ENCODE data around the gene TMEM178A.

TMEM178A gene

GRCh38 chr2:39703181-39703872 is 37.6 kb downstream of the TMEM178A start:
- Histone ChIP-seq H3K4me3 (ENCODE audit: low read length) (no peak overlapping the region), H3K4me2 (ENCODE audit: low read length) (no peak overlapping the region), H3K27me3 (ENCODE audit: control insufficient read depth, insufficient read depth, low read length) (peaks cover 9% of the 10 kb centered on the region), H3K36me3 (ENCODE audit: insufficient read depth, low read length) (no peaks in the 10 kb centered on the region), H3K9ac (ENCODE audit: low read depth, low read length) (no peak overlapping the region), H3K9me3 (replicated peaks; ENCODE audit: low read length) (peaks cover 3% of the 10 kb centered on the region), H3K4me1 (ENCODE audit: control insufficient read depth, insufficient read depth, low read length) (no peaks in the 10 kb centered on the region)

- Histone ChIP-seq H3K36me3 (ENCODE audit: insufficient read depth, low read length) (no peaks in the 10 kb centered on the region), H3K4me2 (ENCODE audit: low read length) (no peak overlapping the region), H3K27me3 (ENCODE audit: control insufficient read depth, insufficient read depth, low read length) (peaks cover 9% of the 10 kb centered on the region), H3K9ac (ENCODE audit: low read depth, low read length) (no peak overlapping the region), H3K4me3 (ENCODE audit: low read length) (no peak overlapping the region), H3K9me3 (replicated peaks; ENCODE audit: low read length) (peaks cover 3% of the 10 kb centered on the region), H3K4me1 (ENCODE audit: control insufficient read depth, insufficient read depth, low read length) (no peaks in the 10 kb centered on the region)
Observed at GRCh38 chr2:39704540-39704939, 38.8 kb downstream of the TMEM178A start.

GRCh38 chr2:39705638-39706037 is 39.9 kb downstream of the TMEM178A start:
- no peak overlapping the region for H3K4me3 ChIP-seq (ENCODE audit: low read length)
- no peaks in the 10 kb centered on the region for H3K4me1 ChIP-seq (ENCODE audit: control insufficient read depth, insufficient read depth, low read length)
- peaks cover 3% of the 10 kb centered on the region for H3K9me3 ChIP-seq (replicated peaks; ENCODE audit: low read length)
- H3K36me3 ChIP-seq (ENCODE audit: insufficient read depth, low read length), result no peaks in the 10 kb centered on the region
- no peak overlapping the region for H3K9ac ChIP-seq (ENCODE audit: low read depth, low read length)
- H3K4me2 ChIP-seq (ENCODE audit: low read length), result no peak overlapping the region
- H3K27me3 ChIP-seq (ENCODE audit: control insufficient read depth, insufficient read depth, low read length), result peaks cover 9% of the 10 kb centered on the region

GRCh38 chr2:39706312-39706711 is 40.6 kb downstream of the TMEM178A start:
- Histone ChIP-seq H3K9me3 (replicated peaks; ENCODE audit: low read length) (peaks cover 3% of the 10 kb centered on the region), H3K4me3 (ENCODE audit: low read length) (no peak overlapping the region), H3K4me2 (ENCODE audit: low read length) (no peak overlapping the region), H3K27me3 (ENCODE audit: control insufficient read depth, insufficient read depth, low read length) (peaks cover 9% of the 10 kb centered on the region), H3K9ac (ENCODE audit: low read depth, low read length) (no peak overlapping the region), H3K4me1 (ENCODE audit: control insufficient read depth, insufficient read depth, low read length) (no peaks in the 10 kb centered on the region), H3K36me3 (ENCODE audit: insufficient read depth, low read length) (no peaks in the 10 kb centered on the region)

- no peaks in the 10 kb centered on the region for H3K36me3 ChIP-seq (ENCODE audit: insufficient read depth, low read length)
- no peak overlapping the region for H3K4me3 ChIP-seq (ENCODE audit: low read length)
- H3K27me3 ChIP-seq (ENCODE audit: control insufficient read depth, insufficient read depth, low read length), result peaks cover 9% of the 10 kb centered on the region
- no peaks in the 10 kb centered on the region for H3K4me1 ChIP-seq (ENCODE audit: control insufficient read depth, insufficient read depth, low read length)
- no peak overlapping the region for H3K9ac ChIP-seq (ENCODE audit: low read depth, low read length)
- H3K9me3 ChIP-seq (replicated peaks; ENCODE audit: low read length), result peaks cover 2% of the 10 kb centered on the region
- no peak overlapping the region for H3K4me2 ChIP-seq (ENCODE audit: low read length)
Observed at GRCh38 chr2:39706945-39707344, 41.2 kb downstream of the TMEM178A start.

GRCh38 chr2:39708003-39708402 is 42.3 kb downstream of the TMEM178A start:
- Histone ChIP-seq H3K4me1 (ENCODE audit: control insufficient read depth, insufficient read depth, low read length) (no peaks in the 10 kb centered on the region), H3K4me3 (ENCODE audit: low read length) (no peak overlapping the region), H3K9ac (ENCODE audit: low read depth, low read length) (no peak overlapping the region), H3K36me3 (ENCODE audit: insufficient read depth, low read length) (no peaks in the 10 kb centered on the region), H3K9me3 (replicated peaks; ENCODE audit: low read length) (no peaks in the 10 kb centered on the region), H3K4me2 (ENCODE audit: low read length) (no peak overlapping the region), H3K27me3 (ENCODE audit: control insufficient read depth, insufficient read depth, low read length) (peaks cover 9% of the 10 kb centered on the region)

- Histone ChIP-seq H3K9me3 (replicated peaks; ENCODE audit: low read length) (no peaks in the 10 kb centered on the region), H3K4me1 (ENCODE audit: control insufficient read depth, insufficient read depth, low read length) (no peaks in the 10 kb centered on the region), H3K36me3 (ENCODE audit: insufficient read depth, low read length) (no peaks in the 10 kb centered on the region), H3K4me3 (ENCODE audit: low read length) (no peak overlapping the region), H3K27me3 (ENCODE audit: control insufficient read depth, insufficient read depth, low read length) (peaks cover 6% of the 10 kb centered on the region), H3K9ac (ENCODE audit: low read depth, low read length) (no peak overlapping the region), H3K4me2 (ENCODE audit: low read length) (no peak overlapping the region)
Observed at GRCh38 chr2:39710807-39711206, 45.1 kb downstream of the TMEM178A start.

GRCh38 chr2:39712953-39713352 is 47.2 kb downstream of the TMEM178A start:
- Histone ChIP-seq H3K4me2 (ENCODE audit: low read length) (no peak overlapping the region), H3K4me3 (ENCODE audit: low read length) (no peak overlapping the region), H3K27me3 (ENCODE audit: control insufficient read depth, insufficient read depth, low read length) (no peaks in the 10 kb centered on the region), H3K9me3 (replicated peaks; ENCODE audit: low read length) (no peaks in the 10 kb centered on the region), H3K4me1 (ENCODE audit: control insufficient read depth, insufficient read depth, low read length) (no peaks in the 10 kb centered on the region), H3K36me3 (ENCODE audit: insufficient read depth, low read length) (no peaks in the 10 kb centered on the region), H3K9ac (ENCODE audit: low read depth, low read length) (no peak overlapping the region)

- no peak overlapping the region for H3K4me3 ChIP-seq (ENCODE audit: low read length)
- no peak overlapping the region for H3K9ac ChIP-seq (ENCODE audit: low read depth, low read length)
- H3K27me3 ChIP-seq (ENCODE audit: control insufficient read depth, insufficient read depth, low read length), result no peaks in the 10 kb centered on the region
- no peak overlapping the region for H3K4me2 ChIP-seq (ENCODE audit: low read length)
- H3K36me3 ChIP-seq (ENCODE audit: insufficient read depth, low read length), result no peaks in the 10 kb centered on the region
- peaks cover 8% of the 10 kb centered on the region for H3K4me1 ChIP-seq (ENCODE audit: control insufficient read depth, insufficient read depth, low read length)
- no peaks in the 10 kb centered on the region for H3K9me3 ChIP-seq (replicated peaks; ENCODE audit: low read length)
Observed at GRCh38 chr2:39715095-39715494, 49.4 kb downstream of the TMEM178A start.

- no peak overlapping the region for H3K4me3 ChIP-seq (ENCODE audit: low read length)
- H3K4me2 ChIP-seq (ENCODE audit: low read length), result no peak overlapping the region
- no peaks in the 10 kb centered on the region for H3K27me3 ChIP-seq (ENCODE audit: control insufficient read depth, insufficient read depth, low read length)
- H3K4me1 ChIP-seq (ENCODE audit: control insufficient read depth, insufficient read depth, low read length), result peaks cover 8% of the 10 kb centered on the region
- no peaks in the 10 kb centered on the region for H3K9me3 ChIP-seq (replicated peaks; ENCODE audit: low read length)
- no peak overlapping the region for H3K9ac ChIP-seq (ENCODE audit: low read depth, low read length)
- no peaks in the 10 kb centered on the region for H3K36me3 ChIP-seq (ENCODE audit: insufficient read depth, low read length)
Observed at GRCh38 chr2:39715822-39716221, 50.1 kb downstream of the TMEM178A start.

GRCh38 chr2:39717067-39717466 is 51.4 kb downstream of the TMEM178A start:
- H3K9ac ChIP-seq (ENCODE audit: low read depth, low read length), result no peak overlapping the region
- H3K4me3 ChIP-seq (ENCODE audit: low read length), result no peak overlapping the region
- H3K36me3 ChIP-seq (ENCODE audit: insufficient read depth, low read length), result no peaks in the 10 kb centered on the region
- H3K4me2 ChIP-seq (ENCODE audit: low read length), result no peak overlapping the region
- H3K9me3 ChIP-seq (replicated peaks; ENCODE audit: low read length), result no peaks in the 10 kb centered on the region
- H3K4me1 ChIP-seq (ENCODE audit: control insufficient read depth, insufficient read depth, low read length), result peaks cover 8% of the 10 kb centered on the region
- H3K27me3 ChIP-seq (ENCODE audit: control insufficient read depth, insufficient read depth, low read length), result no peaks in the 10 kb centered on the region

- Histone ChIP-seq H3K27me3 (ENCODE audit: control insufficient read depth, insufficient read depth, low read length) (no peaks in the 10 kb centered on the region), H3K9me3 (replicated peaks; ENCODE audit: low read length) (no peaks in the 10 kb centered on the region), H3K9ac (ENCODE audit: low read depth, low read length) (no peak overlapping the region), H3K4me1 (ENCODE audit: control insufficient read depth, insufficient read depth, low read length) (peaks cover 8% of the 10 kb centered on the region), H3K36me3 (ENCODE audit: insufficient read depth, low read length) (no peaks in the 10 kb centered on the region), H3K4me2 (ENCODE audit: low read length) (no peak overlapping the region), H3K4me3 (ENCODE audit: low read length) (no peak overlapping the region)
Observed at GRCh38 chr2:39718483-39718882, 52.8 kb downstream of the TMEM178A start.

Measured in skeletal muscle satellite cell (primary cell).